ENCODE measurements around the gene FTCD.
"Not testable (repeated sequence)": the region's sequence is repeated elsewhere in the genome, so short reads cannot be mapped to it uniquely, and the experiment has no call there.

The FTCD gene

GRCh38 chr21:46152927-46153246 lies 2.5 kb downstream of the FTCD start:
- Histone ChIP-seq H3K27me3 (ENCODE audit: control insufficient read depth in 2 of 2, insufficient read depth in 2 of 2, low read length in 2 of 2) (no peaks in the 10 kb centered on the region), H3K27ac (ENCODE audit: low read depth in 2 of 2, low read length in 2 of 2) (no peak overlapping the region), H3K9ac (ENCODE audit: low read depth in 1 of 2, low read length in 2 of 2) (no peak overlapping the region), H3K9me3 (ENCODE audit: control insufficient read depth in 2 of 2, low read length in 2 of 2) (no peaks in the 10 kb centered on the region), H3K36me3 (ENCODE audit: control insufficient read depth in 2 of 2, insufficient read depth in 2 of 2, low read length in 2 of 2) (peaks cover 0 to 2% of the 10 kb centered on the region in 2 donors), H3K4me3 (ENCODE audit: low read length in 2 of 2) (peak overlapping the region; percentile 31 to 39), H3K4me1 (ENCODE audit: control insufficient read depth in 2 of 2, insufficient read depth in 2 of 2, low read length in 2 of 2) (peaks cover 5 to 6% of the 10 kb centered on the region in 2 donors)

- no peak overlapping the region for H3K9ac ChIP-seq (ENCODE audit: low read depth in 1 of 2, low read length in 2 of 2)
- no peaks in the 10 kb centered on the region for H3K9me3 ChIP-seq (ENCODE audit: control insufficient read depth in 2 of 2, low read length in 2 of 2)
- no peak overlapping the region for H3K27ac ChIP-seq (ENCODE audit: low read depth in 2 of 2, low read length in 2 of 2)
- H3K27me3 ChIP-seq (ENCODE audit: control insufficient read depth in 2 of 2, insufficient read depth in 2 of 2, low read length in 2 of 2): no peaks in the 10 kb centered on the region
- H3K4me1 ChIP-seq (ENCODE audit: control insufficient read depth in 2 of 2, insufficient read depth in 2 of 2, low read length in 2 of 2): peaks cover 5 to 6% of the 10 kb centered on the region in 2 donors
- H3K36me3 ChIP-seq (ENCODE audit: control insufficient read depth in 2 of 2, insufficient read depth in 2 of 2, low read length in 2 of 2): peaks cover 0 to 2% of the 10 kb centered on the region in 2 donors
- H3K4me3 ChIP-seq (ENCODE audit: low read length in 2 of 2): no peak overlapping the region
Measured at GRCh38 chr21:46151989-46152926, 3.1 kb downstream of the FTCD start.

- peaks cover 0 to 2% of the 10 kb centered on the region in 2 donors for H3K36me3 ChIP-seq (ENCODE audit: control insufficient read depth in 2 of 2, insufficient read depth in 2 of 2, low read length in 2 of 2)
- H3K9ac ChIP-seq (ENCODE audit: low read depth in 1 of 2, low read length in 2 of 2): no peak overlapping the region
- no peaks in the 10 kb centered on the region for H3K27me3 ChIP-seq (ENCODE audit: control insufficient read depth in 2 of 2, insufficient read depth in 2 of 2, low read length in 2 of 2)
- H3K9me3 ChIP-seq (ENCODE audit: control insufficient read depth in 2 of 2, low read length in 2 of 2): no peaks in the 10 kb centered on the region
- H3K4me3 ChIP-seq (ENCODE audit: low read length in 2 of 2): no peak overlapping the region
- peaks cover 5 to 6% of the 10 kb centered on the region in 2 donors for H3K4me1 ChIP-seq (ENCODE audit: control insufficient read depth in 2 of 2, insufficient read depth in 2 of 2, low read length in 2 of 2)
- H3K27ac ChIP-seq (ENCODE audit: low read depth in 2 of 2, low read length in 2 of 2): no peak overlapping the region
Measured at GRCh38 chr21:46151261-46151988, 4.0 kb downstream of the FTCD start.

GRCh38 chr21:46150491-46151121 lies 4.8 kb downstream of the FTCD start:
- Histone ChIP-seq H3K9ac (ENCODE audit: low read depth in 1 of 2, low read length in 2 of 2) (no peak overlapping the region), H3K4me1 (ENCODE audit: control insufficient read depth in 2 of 2, insufficient read depth in 2 of 2, low read length in 2 of 2) (peaks cover 5 to 6% of the 10 kb centered on the region in 2 donors), H3K27me3 (ENCODE audit: control insufficient read depth in 2 of 2, insufficient read depth in 2 of 2, low read length in 2 of 2) (no peaks in the 10 kb centered on the region), H3K27ac (ENCODE audit: low read depth in 2 of 2, low read length in 2 of 2) (no peak overlapping the region), H3K4me3 (ENCODE audit: low read length in 2 of 2) (no peak overlapping the region), H3K36me3 (ENCODE audit: control insufficient read depth in 2 of 2, insufficient read depth in 2 of 2, low read length in 2 of 2) (no peaks in the 10 kb centered on the region), H3K9me3 (ENCODE audit: control insufficient read depth in 2 of 2, low read length in 2 of 2) (no peaks in the 10 kb centered on the region)

GRCh38 chr21:46150073-46150472 lies 5.3 kb downstream of the FTCD start:
- Histone ChIP-seq H3K4me1 (ENCODE audit: control insufficient read depth in 2 of 2, insufficient read depth in 2 of 2, low read length in 2 of 2) (peaks cover 5 to 6% of the 10 kb centered on the region in 2 donors), H3K9ac (ENCODE audit: low read depth in 1 of 2, low read length in 2 of 2) (no peak overlapping the region), H3K9me3 (ENCODE audit: control insufficient read depth in 2 of 2, low read length in 2 of 2) (no peaks in the 10 kb centered on the region), H3K4me3 (ENCODE audit: low read length in 2 of 2) (no peak overlapping the region), H3K27me3 (ENCODE audit: control insufficient read depth in 2 of 2, insufficient read depth in 2 of 2, low read length in 2 of 2) (no peaks in the 10 kb centered on the region), H3K27ac (ENCODE audit: low read depth in 2 of 2, low read length in 2 of 2) (no peak overlapping the region), H3K36me3 (ENCODE audit: control insufficient read depth in 2 of 2, insufficient read depth in 2 of 2, low read length in 2 of 2) (no peaks in the 10 kb centered on the region)

GRCh38 chr21:46149205-46149901 lies 6.0 kb downstream of the FTCD start:
- Histone ChIP-seq H3K36me3 (ENCODE audit: control insufficient read depth in 2 of 2, insufficient read depth in 2 of 2, low read length in 2 of 2) (no peaks in the 10 kb centered on the region), H3K4me3 (ENCODE audit: low read length in 2 of 2) (no peak overlapping the region), H3K9me3 (ENCODE audit: control insufficient read depth in 2 of 2, low read length in 2 of 2) (no peaks in the 10 kb centered on the region), H3K4me1 (ENCODE audit: control insufficient read depth in 2 of 2, insufficient read depth in 2 of 2, low read length in 2 of 2) (peaks cover 5 to 6% of the 10 kb centered on the region in 2 donors), H3K27ac (ENCODE audit: low read depth in 2 of 2, low read length in 2 of 2) (no peak overlapping the region), H3K9ac (ENCODE audit: low read depth in 1 of 2, low read length in 2 of 2) (no peak overlapping the region), H3K27me3 (ENCODE audit: control insufficient read depth in 2 of 2, insufficient read depth in 2 of 2, low read length in 2 of 2) (no peaks in the 10 kb centered on the region)

- H3K36me3 ChIP-seq (ENCODE audit: control insufficient read depth in 2 of 2, insufficient read depth in 2 of 2, low read length in 2 of 2): no peaks in the 10 kb centered on the region
- peaks cover 7 to 9% of the 10 kb centered on the region in 2 donors for H3K4me1 ChIP-seq (ENCODE audit: control insufficient read depth in 2 of 2, insufficient read depth in 2 of 2, low read length in 2 of 2)
- H3K27ac ChIP-seq (ENCODE audit: low read depth in 2 of 2, low read length in 2 of 2): no peak overlapping the region
- no peaks in the 10 kb centered on the region for H3K9me3 ChIP-seq (ENCODE audit: control insufficient read depth in 2 of 2, low read length in 2 of 2)
- no peaks in the 10 kb centered on the region for H3K27me3 ChIP-seq (ENCODE audit: control insufficient read depth in 2 of 2, insufficient read depth in 2 of 2, low read length in 2 of 2)
- no peak overlapping the region for H3K4me3 ChIP-seq (ENCODE audit: low read length in 2 of 2)
- H3K9ac ChIP-seq (ENCODE audit: low read depth in 1 of 2, low read length in 2 of 2): no peak overlapping the region
Measured at GRCh38 chr21:46148106-46148505, 7.3 kb downstream of the FTCD start.

- H3K36me3 ChIP-seq (ENCODE audit: control insufficient read depth in 2 of 2, insufficient read depth in 2 of 2, low read length in 2 of 2); H3K4me1 ChIP-seq (ENCODE audit: control insufficient read depth in 2 of 2, insufficient read depth in 2 of 2, low read length in 2 of 2); H3K4me3 ChIP-seq (ENCODE audit: low read length in 2 of 2); H3K27me3 ChIP-seq (ENCODE audit: control insufficient read depth in 2 of 2, insufficient read depth in 2 of 2, low read length in 2 of 2); H3K9me3 ChIP-seq (ENCODE audit: control insufficient read depth in 2 of 2, low read length in 2 of 2); H3K9ac ChIP-seq (ENCODE audit: low read depth in 1 of 2, low read length in 2 of 2); H3K27ac ChIP-seq (ENCODE audit: low read depth in 2 of 2, low read length in 2 of 2): not testable (repeated sequence)
Measured at GRCh38 chr21:46147429-46147828, 8.0 kb downstream of the FTCD start.

- Histone ChIP-seq H3K9ac (ENCODE audit: low read depth in 1 of 2, low read length in 2 of 2) (no peak overlapping the region), H3K4me1 (ENCODE audit: control insufficient read depth in 2 of 2, insufficient read depth in 2 of 2, low read length in 2 of 2) (peaks cover 4 to 5% of the 10 kb centered on the region in 2 donors), H3K9me3 (ENCODE audit: control insufficient read depth in 2 of 2, low read length in 2 of 2) (no peaks in the 10 kb centered on the region), H3K4me3 (ENCODE audit: low read length in 2 of 2) (no peak overlapping the region), H3K27me3 (ENCODE audit: control insufficient read depth in 2 of 2, insufficient read depth in 2 of 2, low read length in 2 of 2) (no peaks in the 10 kb centered on the region), H3K36me3 (ENCODE audit: control insufficient read depth in 2 of 2, insufficient read depth in 2 of 2, low read length in 2 of 2) (no peaks in the 10 kb centered on the region), H3K27ac (ENCODE audit: low read depth in 2 of 2, low read length in 2 of 2) (no peak overlapping the region)
Measured at GRCh38 chr21:46146856-46147255, 8.5 kb downstream of the FTCD start.

Measured in mucosa of rectum (tissue), 2 donors.